DOHH2 (cell line): ENCODE measurements around the gene GPR85.
A peak's percentile ranks its signal among the peaks of the same experiment; 100 is the strongest.
"Not testable (repeated sequence)": the region's sequence is repeated elsewhere in the genome, so short reads cannot be mapped to it uniquely, and the experiment has no call there.

Experiments
- H3F3A ChIP-seq: fragments of 200-600 bp; sonication (generic), shearing (Covaris generic); 2 replicates; pipeline ENCODE4 v1.6.0; 2016; ENCODE audit warnings: antibody characterized with exemption, mild to moderate bottlenecking; ENCODE audit not compliant: control insufficient read depth, insufficient read depth
- H3K27ac ChIP-seq: fragments of 200-600 bp; sonication (generic); 2 replicates; pipeline ENCODE4 v1.5.1; 2014; ENCODE audit warnings: low read depth, mild to moderate bottlenecking, low read length, moderate library complexity
- H3K27me3 ChIP-seq: fragments of 200-600 bp; sonication (generic); 2 replicates; pipeline ENCODE4 v1.6.1; 2014; ENCODE audit warnings: mild to moderate bottlenecking, low read length, mixed read lengths; ENCODE audit not compliant: control insufficient read depth
- H3K36me3 ChIP-seq: fragments of 200-600 bp; sonication (generic); 2 replicates; pipeline ENCODE4 v1.6.1; 2014; ENCODE audit warnings: mild to moderate bottlenecking, low read length, moderate library complexity, mixed read lengths; ENCODE audit not compliant: control insufficient read depth
- H3K4me1 ChIP-seq: fragments of 200-600 bp; sonication (generic); 2 replicates; pipeline ENCODE4 v1.6.1; 2014; ENCODE audit warnings: mild to moderate bottlenecking, low read length, mixed read lengths; ENCODE audit not compliant: control insufficient read depth
- H3K4me2 ChIP-seq: fragments of 200-600 bp; sonication (generic); 2 replicates; pipeline ENCODE4 v1.6.0; 2014; ENCODE audit warnings: mild to moderate bottlenecking, low read length, moderate library complexity
- H3K4me3 ChIP-seq: fragments of 200-600 bp; sonication (generic); 2 replicates; pipeline ENCODE4 v1.5.1; 2014; ENCODE audit warnings: mild to moderate bottlenecking, low read length, mixed read lengths
- H3K79me2 ChIP-seq: fragments of 200-600 bp; sonication (generic); 2 replicates; pipeline ENCODE4 v1.6.1; 2014; ENCODE audit warnings: mild to moderate bottlenecking, low read length, mixed read lengths; ENCODE audit not compliant: control insufficient read depth
- H3K9me2 ChIP-seq: fragments of 200-600 bp; sonication (generic); replicated peaks from 2 replicates; pipeline ENCODE4 v1.6.1; 2014; ENCODE audit warnings: mild to moderate bottlenecking, low read length, mixed read lengths; ENCODE audit not compliant: control insufficient read depth
- H3K9me3 ChIP-seq: fragments of 200-600 bp; sonication (generic); 2 replicates; pipeline ENCODE4 v1.6.1; 2014; ENCODE audit warnings: antibody characterized with exemption, low read length, mixed read lengths; ENCODE audit not compliant: control insufficient read depth, insufficient read depth
- H4K20me1 ChIP-seq: fragments of 200-600 bp; sonication (generic); 2 replicates; pipeline ENCODE4 v1.6.0; 2014; ENCODE audit warnings: low read depth, mild to moderate bottlenecking, antibody characterized with exemption, low read length, moderate library complexity; ENCODE audit not compliant: control insufficient read depth, insufficient read depth
- EZH2phosphoT487 ChIP-seq: fragments of 200-600 bp; sonication (generic); IDR thresholded peaks from 2 replicates; pipeline ENCODE4 v1.6.1; 2017; ENCODE audit warnings: borderline replicate concordance, mild to moderate bottlenecking, antibody characterized with exemption, low read length, moderate library complexity, mixed read lengths
- TF ChIP-seq, protein P1 (sequence below): fragments of 200-600 bp; sonication (generic); IDR thresholded peaks from one replicate; pipeline ENCODE4 v1.5.1; 2014; ENCODE audit warnings: antibody characterized with exemption, mild to moderate bottlenecking, low read depth, low read length; ENCODE audit not compliant: poor library complexity, severe bottlenecking

GPR85 gene

DNA sequence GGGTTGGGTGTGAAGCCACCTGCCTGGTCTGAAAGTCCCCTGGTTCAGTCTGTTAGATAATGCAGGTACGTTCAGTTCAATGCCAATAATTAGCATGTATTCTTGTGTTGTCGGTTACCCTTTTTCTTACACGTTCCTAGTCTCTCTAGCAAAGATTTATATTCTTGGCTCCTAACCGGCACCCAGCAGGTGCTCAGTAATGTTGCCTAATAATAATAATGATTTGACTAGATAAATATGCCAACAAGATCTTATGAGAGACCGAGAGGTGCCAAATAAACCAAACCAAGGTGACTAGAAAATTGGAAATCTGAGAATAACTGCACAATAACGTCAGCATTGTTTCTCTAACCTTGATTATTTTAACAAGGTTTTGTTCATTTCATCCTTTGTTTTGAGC, 32.8 kb upstream of the GPR85 start:
- Histone ChIP-seq H3K4me1 (peaks cover 54% of the 10 kb centered on the region), H4K20me1 (no peaks in the 10 kb centered on the region), H3K36me3 (peaks cover 23% of the 10 kb centered on the region), H3K27me3 (no peaks in the 10 kb centered on the region), H3K9me2 (no peaks in the 10 kb centered on the region), H3K4me3 (no peak overlapping the region), H3F3A (peaks cover 4% of the 10 kb centered on the region), H3K27ac (no peak overlapping the region), H3K79me2 (peaks cover 6% of the 10 kb centered on the region), H3K4me2 (peak overlapping the region; percentile 68; the same call in 1 of the 2 replicates), H3K9me3 (no peaks in the 10 kb centered on the region)
- TF ChIP-seq, protein P1, sequence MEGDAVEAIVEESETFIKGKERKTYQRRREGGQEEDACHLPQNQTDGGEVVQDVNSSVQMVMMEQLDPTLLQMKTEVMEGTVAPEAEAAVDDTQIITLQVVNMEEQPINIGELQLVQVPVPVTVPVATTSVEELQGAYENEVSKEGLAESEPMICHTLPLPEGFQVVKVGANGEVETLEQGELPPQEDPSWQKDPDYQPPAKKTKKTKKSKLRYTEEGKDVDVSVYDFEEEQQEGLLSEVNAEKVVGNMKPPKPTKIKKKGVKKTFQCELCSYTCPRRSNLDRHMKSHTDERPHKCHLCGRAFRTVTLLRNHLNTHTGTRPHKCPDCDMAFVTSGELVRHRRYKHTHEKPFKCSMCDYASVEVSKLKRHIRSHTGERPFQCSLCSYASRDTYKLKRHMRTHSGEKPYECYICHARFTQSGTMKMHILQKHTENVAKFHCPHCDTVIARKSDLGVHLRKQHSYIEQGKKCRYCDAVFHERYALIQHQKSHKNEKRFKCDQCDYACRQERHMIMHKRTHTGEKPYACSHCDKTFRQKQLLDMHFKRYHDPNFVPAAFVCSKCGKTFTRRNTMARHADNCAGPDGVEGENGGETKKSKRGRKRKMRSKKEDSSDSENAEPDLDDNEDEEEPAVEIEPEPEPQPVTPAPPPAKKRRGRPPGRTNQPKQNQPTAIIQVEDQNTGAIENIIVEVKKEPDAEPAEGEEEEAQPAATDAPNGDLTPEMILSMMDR: no peak
- no peak for TF ChIP-seq EZH2phosphoT487

DNA sequence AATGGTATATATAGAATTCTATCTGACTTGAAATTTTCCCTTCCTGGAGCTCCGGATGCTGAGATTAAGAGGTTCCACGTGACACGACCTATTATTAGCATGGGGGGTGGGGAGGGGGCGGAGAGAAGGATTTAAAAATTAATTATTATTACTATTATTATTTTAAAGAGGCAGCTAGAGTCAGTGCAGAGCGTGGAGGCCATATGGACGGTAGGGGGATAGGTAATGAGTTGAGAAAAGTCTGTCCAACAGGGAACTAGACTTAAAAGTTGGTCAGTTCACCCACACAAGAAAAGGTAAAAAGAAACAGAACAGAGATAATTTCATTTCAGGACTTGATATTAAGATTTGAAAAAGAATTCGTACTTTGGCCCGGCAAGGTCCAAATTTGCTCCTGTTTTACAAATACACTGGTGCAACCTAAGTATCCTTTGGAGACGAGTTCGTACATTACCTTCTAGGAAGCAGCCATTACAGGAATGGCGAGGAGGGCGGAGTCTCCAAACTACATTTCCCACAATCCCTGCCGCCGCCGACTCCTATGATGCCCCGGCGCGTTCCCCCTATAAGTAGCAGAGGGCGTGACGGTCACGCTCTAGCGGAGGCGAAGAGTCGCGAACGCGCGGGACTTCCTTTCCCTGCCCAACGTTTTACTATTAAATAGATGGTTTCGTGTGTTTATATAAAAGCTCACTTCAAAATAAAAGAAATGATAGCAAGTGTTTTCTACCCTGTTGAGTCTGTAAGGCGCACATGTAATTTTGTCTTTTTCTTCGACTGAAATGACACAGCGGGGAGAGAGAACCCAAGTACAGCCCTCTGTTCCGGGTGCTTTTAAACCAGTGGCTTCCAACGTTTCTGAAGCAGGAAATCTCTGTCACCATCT, 31.7 kb upstream of the GPR85 start, which contains the start of gene SMIM30:
SMIM30 (minus strand) TSS at position 481 of the 886 bp plus-strand sequence. CDS start 976 bp downstream, outside the sequence.
- Histone ChIP-seq H3K4me1 (peaks cover 54% of the 10 kb centered on the region), H3K9me2 (no peaks in the 10 kb centered on the region), H3K27me3 (no peaks in the 10 kb centered on the region), H4K20me1 (no peaks in the 10 kb centered on the region), H3K36me3 (peaks cover 23% of the 10 kb centered on the region), H3K79me2 (peaks cover 6% of the 10 kb centered on the region), H3K27ac (peak within 1 kb of the TSS; percentile 63), H3K4me2 (peak within 1 kb of the TSS; percentile 68), H3F3A (peaks cover 4% of the 10 kb centered on the region), H3K9me3 (no peaks in the 10 kb centered on the region), H3K4me3 (peak within 1 kb of the TSS; percentile 82)
- no peak for TF ChIP-seq EZH2phosphoT487
- TF ChIP-seq, protein P1: no peak

DNA sequence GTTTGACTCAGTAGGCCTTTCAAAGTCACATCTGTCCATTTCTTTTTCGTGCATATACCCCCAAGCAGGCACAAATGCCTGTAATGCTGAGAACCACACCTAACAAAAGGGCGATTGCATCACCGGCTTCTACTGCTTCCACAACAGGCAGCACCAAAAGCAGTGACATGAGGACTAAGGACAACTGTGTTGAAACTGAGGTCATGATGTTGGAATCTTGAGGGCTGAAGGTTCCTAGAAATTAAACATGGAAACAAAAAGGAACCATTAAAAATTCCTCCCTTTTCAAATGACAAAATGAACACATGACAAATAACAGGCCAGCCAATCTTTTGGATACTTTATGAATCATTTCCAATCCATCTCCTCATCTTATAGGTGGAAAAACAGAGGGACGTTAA, 30.7 kb upstream of the GPR85 start:
- Histone ChIP-seq H3K4me2 (peak overlapping the region; percentile 68), H3K36me3 (peaks cover 23% of the 10 kb centered on the region), H3K27ac (peak overlapping the region; percentile 63; the same call in 1 of the 2 replicates), H3K4me1 (peaks cover 46% of the 10 kb centered on the region), H3K4me3 (peak overlapping the region; percentile 82)
- not testable (repeated sequence) for H3F3A ChIP-seq, H3K79me2 ChIP-seq, H3K9me2 ChIP-seq, H3K9me3 ChIP-seq, H4K20me1 ChIP-seq, H3K27me3 ChIP-seq

DNA sequence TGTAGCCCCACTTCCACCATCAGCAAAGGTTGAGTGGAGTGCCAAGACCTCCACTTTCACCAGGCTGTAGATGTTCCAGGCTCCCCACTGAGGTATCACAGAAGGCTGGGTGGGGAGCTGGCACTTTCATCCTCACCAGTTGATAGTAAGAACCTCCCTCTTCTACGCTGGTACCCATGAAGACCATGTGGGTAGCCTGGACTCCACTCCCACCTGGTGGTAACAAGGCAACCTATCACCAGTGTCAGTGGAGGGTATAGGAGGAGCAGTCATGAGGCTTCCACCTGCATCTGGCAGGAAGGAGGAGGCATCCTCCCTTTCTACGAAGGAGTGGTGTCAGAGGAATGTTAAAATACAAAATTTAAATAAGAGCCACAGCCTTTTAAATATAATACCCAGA, 27.3 kb upstream of the GPR85 start:
- Histone ChIP-seq H3K4me2 (no peak overlapping the region), H3K27ac (no peak overlapping the region), H3K36me3 (peaks cover 23% of the 10 kb centered on the region), H3K79me2 (peaks cover 6% of the 10 kb centered on the region), H3K4me1 (peaks cover 17% of the 10 kb centered on the region), H4K20me1 (no peaks in the 10 kb centered on the region), H3K9me2 (no peaks in the 10 kb centered on the region), H3K27me3 (no peaks in the 10 kb centered on the region), H3F3A (peaks cover 4% of the 10 kb centered on the region), H3K4me3 (no peak overlapping the region), H3K9me3 (no peaks in the 10 kb centered on the region)
- TF ChIP-seq, protein P1: no peak
- TF ChIP-seq EZH2phosphoT487: no peak
